Thyroid gland (tissue), 4 donors: ENCODE data around the gene SUGCT. TPM values are rescaled to one million over a fixed set of nuclear protein-coding genes. Genes with fewer than 3 reads are reported as not detected.
"Not testable (repeated sequence)": the region's sequence is repeated elsewhere in the genome, so short reads cannot be mapped to it uniquely, and the experiment has no call there.

Source experiments
- DNase-seq, 2 donors: peaks; one replicate each; pipeline ENCODE4 v3.0.0-alpha.2; 2019
- H3K27ac ChIP-seq, 3 donors: fragments of 200-600 bp; sonication (generic); 1 replicate in 2 of 3; 2 replicates in 1 of 3; pipeline ENCODE4 v1.5.1; 2016 to 2019; ENCODE audit warnings: mild to moderate bottlenecking in 1 of 3, moderate library complexity in 1 of 3
- H3K27me3 ChIP-seq: fragments of 200-600 bp; sonication (generic); one replicate; pipeline ENCODE4 v1.5.1; 2019
- H3K36me3 ChIP-seq, 2 donors: fragments of 200-600 bp; sonication (generic); one replicate each; pipeline ENCODE4 v1.5.1; 2016 to 2019
- H3K4me1 ChIP-seq, 2 donors: fragments of 200-600 bp; sonication (generic); one replicate each; pipeline ENCODE4 v1.5.1; 2017 to 2019
- H3K4me3 ChIP-seq, 3 donors: fragments of 200-600 bp; sonication (generic); replicated peaks in 1 of 3; 1 replicate in 2 of 3; 2 replicates in 1 of 3; pipeline ENCODE4 v1.5.1; 2016; ENCODE audit warnings: mild to moderate bottlenecking in 1 of 3
- H3K9me3 ChIP-seq: fragments of 200-600 bp; sonication (generic); one replicate; pipeline ENCODE4 v1.5.1; 2017
- POLR2A ChIP-seq, 2 donors: fragments of 450-650 bp; IDR thresholded peaks; one replicate each; pipeline ENCODE4 v1.6.1; 2017; ENCODE audit warnings: antibody characterized with exemption in 2 of 2, mild to moderate bottlenecking in 2 of 2, moderate library complexity in 1 of 2
- WGBS, 2 donors: methylation state at CpG; one replicate each; pipeline ENCODE4 v1.1.5; 2017; 5-methylcytosine and 5-hydroxymethylcytosine counted together
- intact Hi-C: fragments of 100-400 bp; cut with DNase I; formaldehyde crosslinking; loops from one replicate; pipeline ENCODE4 v1.15.1; 2023
- total RNA-seq, 4 donors: library from RNA; depleted of rRNA; stranded (reverse); fragments of >200 nt; gene quantifications; one replicate each; pipeline ENCODE4 v1.2.3, GENCODE V29; 2016
- TF ChIP-seq, protein P1 (sequence below), 6 experiments: fragments of 200-600 bp in 3 of 6; fragments of 450-650 bp in 3 of 6; sonication (generic) in 3 of 6; IDR thresholded peaks; one replicate each; pipeline ENCODE4 v1.5.1; 2016 to 2019; ENCODE audit warnings: antibody characterized with exemption in 6 of 6, mild to moderate bottlenecking in 2 of 6, inconsistent platforms in 1 of 6, moderate library complexity in 1 of 6

SUGCT gene
- total RNA-seq, 4 donors from 2014 or later, result 1.3 to 15.2 (median 3.2) TPM

- 94 to 98% methylated on average over 2 of the region's 2 CpGs for WGBS, 2 donors
- Histone ChIP-seq H3K36me3 (no peaks in the 10 kb centered on the region), H3K27me3 (no peaks in the 10 kb centered on the region), H3K9me3 (no peaks in the 10 kb centered on the region), H3K27ac (no peak overlapping the region), H3K4me3 (no peak overlapping the region), H3K4me1 (peaks cover 4 to 15% of the 10 kb centered on the region in 2 donors)
- DNase-seq, result no peak
- intact Hi-C loops, result no loop called here
- no peak for TF ChIP-seq POLR2A (IDR thresholded peaks at IDR 0.05)
- TF ChIP-seq, protein P1, sequence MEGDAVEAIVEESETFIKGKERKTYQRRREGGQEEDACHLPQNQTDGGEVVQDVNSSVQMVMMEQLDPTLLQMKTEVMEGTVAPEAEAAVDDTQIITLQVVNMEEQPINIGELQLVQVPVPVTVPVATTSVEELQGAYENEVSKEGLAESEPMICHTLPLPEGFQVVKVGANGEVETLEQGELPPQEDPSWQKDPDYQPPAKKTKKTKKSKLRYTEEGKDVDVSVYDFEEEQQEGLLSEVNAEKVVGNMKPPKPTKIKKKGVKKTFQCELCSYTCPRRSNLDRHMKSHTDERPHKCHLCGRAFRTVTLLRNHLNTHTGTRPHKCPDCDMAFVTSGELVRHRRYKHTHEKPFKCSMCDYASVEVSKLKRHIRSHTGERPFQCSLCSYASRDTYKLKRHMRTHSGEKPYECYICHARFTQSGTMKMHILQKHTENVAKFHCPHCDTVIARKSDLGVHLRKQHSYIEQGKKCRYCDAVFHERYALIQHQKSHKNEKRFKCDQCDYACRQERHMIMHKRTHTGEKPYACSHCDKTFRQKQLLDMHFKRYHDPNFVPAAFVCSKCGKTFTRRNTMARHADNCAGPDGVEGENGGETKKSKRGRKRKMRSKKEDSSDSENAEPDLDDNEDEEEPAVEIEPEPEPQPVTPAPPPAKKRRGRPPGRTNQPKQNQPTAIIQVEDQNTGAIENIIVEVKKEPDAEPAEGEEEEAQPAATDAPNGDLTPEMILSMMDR (IDR thresholded peaks at IDR 0.05), result no peak
Measured at GRCh38 chr7:40102897-40103296, 31.9 kb upstream of the SUGCT start.

DNA sequence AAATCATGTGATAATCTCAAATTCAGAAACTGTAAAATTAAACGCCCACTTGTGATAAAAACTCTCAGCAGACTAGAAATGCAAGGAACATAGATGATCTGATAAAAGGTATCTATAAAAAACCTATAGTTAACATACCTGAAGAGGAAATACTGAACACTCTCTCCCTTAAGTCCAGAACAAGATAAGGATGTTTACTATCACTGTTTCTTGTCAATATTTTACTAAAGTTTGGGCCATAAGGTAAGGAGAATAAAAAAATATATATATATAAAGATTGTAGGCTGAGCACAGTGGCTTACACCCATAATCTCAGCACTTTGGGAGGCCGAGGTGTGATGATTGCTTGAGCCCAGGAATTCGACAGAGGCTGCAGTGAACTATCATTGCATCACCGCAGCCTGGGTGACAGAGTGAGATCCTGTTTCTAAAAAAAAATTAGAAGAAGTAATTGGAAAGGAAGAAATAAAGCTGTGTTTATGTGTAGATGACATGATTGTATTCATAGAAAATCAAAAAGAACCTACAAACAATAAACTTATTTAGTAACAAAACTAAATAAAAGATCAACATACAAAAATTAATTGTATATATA lies 28.8 kb upstream of the SUGCT start:
- 89 to 92% methylated on average over 4 of the region's 4 CpGs for WGBS, 2 donors
- H3K36me3 ChIP-seq, result no peaks in the 10 kb centered on the region
- no peak overlapping the region for H3K27ac ChIP-seq
- TF ChIP-seq, protein P1 (IDR thresholded peaks at IDR 0.05), result no peak
- TF ChIP-seq POLR2A (IDR thresholded peaks at IDR 0.05), result no peak
- H3K27me3 ChIP-seq, result no peaks in the 10 kb centered on the region
- H3K4me1 ChIP-seq, result no peaks in the 10 kb centered on the region
- intact Hi-C loops, result no loop called here
- no peaks in the 10 kb centered on the region for H3K9me3 ChIP-seq
- no peak for DNase-seq
- no peak overlapping the region for H3K4me3 ChIP-seq

DNA sequence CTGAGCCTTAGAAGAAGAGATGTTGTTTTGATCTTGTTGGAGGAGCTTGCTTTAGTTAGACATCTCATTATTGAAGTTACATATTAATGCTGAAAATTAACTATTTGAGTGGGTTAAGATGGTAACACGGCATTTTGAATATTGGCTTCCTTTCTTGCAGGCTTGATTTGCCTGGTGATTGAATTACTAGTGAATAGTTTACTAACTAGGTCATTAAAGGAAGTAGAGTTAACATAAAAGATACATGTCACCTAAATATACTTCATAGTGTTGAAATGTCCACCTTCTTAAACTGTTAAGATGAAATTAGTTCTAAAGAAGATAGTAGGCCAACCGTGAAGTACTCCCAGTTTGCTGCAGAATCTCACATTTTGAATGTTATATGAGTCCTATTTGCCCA lies 18.9 kb upstream of the SUGCT start:
- no peak for TF ChIP-seq POLR2A (IDR thresholded peaks at IDR 0.05)
- TF ChIP-seq, protein P1 (IDR thresholded peaks at IDR 0.05), result no peak
- Histone ChIP-seq H3K4me1 (no peaks in the 10 kb centered on the region), H3K36me3 (no peaks in the 10 kb centered on the region), H3K4me3 (no peak overlapping the region), H3K27me3 (no peaks in the 10 kb centered on the region), H3K27ac (no peak overlapping the region), H3K9me3 (no peaks in the 10 kb centered on the region)
- WGBS, 2 donors, result 93 to 96% methylated on average over 2 of the region's 2 CpGs
- DNase-seq, result no peak
- intact Hi-C loops, result no loop called here

GRCh38 chr7:40117199-40117598 lies 17.6 kb upstream of the SUGCT start:
- H3K4me1 ChIP-seq, H3K27ac ChIP-seq, H3K4me3 ChIP-seq, H3K36me3 ChIP-seq, DNase-seq, intact Hi-C loops, H3K27me3 ChIP-seq, H3K9me3 ChIP-seq: not testable (repeated sequence)
- 92 to 95% methylated on average over 9 of the region's 9 CpGs for WGBS, 2 donors

GRCh38 chr7:40118201-40118600 lies 16.6 kb upstream of the SUGCT start:
- H3K4me1 ChIP-seq, H3K4me3 ChIP-seq, H3K27ac ChIP-seq, H3K36me3 ChIP-seq, DNase-seq, H3K27me3 ChIP-seq, H3K9me3 ChIP-seq, intact Hi-C loops: not testable (repeated sequence)
- 75 to 82% methylated on average over 7 of the region's 7 CpGs for whole genome bisulfite sequencing, 2 donors

- 79 to 82% methylated on average over 5 of the region's 5 CpGs for WGBS, 2 donors
- no peak for DNase-seq
- Histone ChIP-seq H3K36me3 (no peaks in the 10 kb centered on the region), H3K4me1 (no peaks in the 10 kb centered on the region), H3K27ac (no peak overlapping the region), H3K4me3 (no peak overlapping the region), H3K9me3 (no peaks in the 10 kb centered on the region), H3K27me3 (no peaks in the 10 kb centered on the region)
- intact Hi-C loops, result no loop called here
- TF ChIP-seq, protein P1 (IDR thresholded peaks at IDR 0.05), result no peak
- TF ChIP-seq POLR2A (IDR thresholded peaks at IDR 0.05), result no peak
Measured at GRCh38 chr7:40120020-40120419, 14.8 kb upstream of the SUGCT start.

- H3K36me3 ChIP-seq, H3K27me3 ChIP-seq, intact Hi-C loops, H3K4me3 ChIP-seq, H3K27ac ChIP-seq, H3K9me3 ChIP-seq, DNase-seq, H3K4me1 ChIP-seq: not testable (repeated sequence)
- WGBS, 2 donors, result 94 to 97% methylated on average over 14 of the region's 14 CpGs
Measured at GRCh38 chr7:40122100-40122939, 12.5 kb upstream of the SUGCT start.
